Testis (tissue), 3 donors: ENCODE measurements around the gene P2RY8. TPM values are rescaled to one million over a fixed set of nuclear protein-coding genes. Genes with fewer than 3 reads are reported as not detected.

ENCODE experiments used
- DNase-seq: peaks from one replicate; pipeline ENCODE4 v3.0.0-alpha.2; 2019
- H3K27ac ChIP-seq, 2 donors: fragments of 200-600 bp; sonication (generic); one replicate each; pipeline ENCODE4 v1.5.1; 2019
- H3K27me3 ChIP-seq: fragments of 200-600 bp; sonication (generic); one replicate; pipeline ENCODE4 v1.5.1; 2019
- H3K36me3 ChIP-seq: fragments of 200-600 bp; sonication (generic); one replicate; pipeline ENCODE4 v1.5.1; 2017; ENCODE audit warnings: low read depth; ENCODE audit errors: missing control alignments
- H3K4me1 ChIP-seq: fragments of 200-600 bp; sonication (generic); one replicate; pipeline ENCODE4 v1.5.1; 2019
- H3K4me3 ChIP-seq, 2 donors: fragments of 200-600 bp; sonication (generic); one replicate each; pipeline ENCODE4 v1.5.1; 2017 to 2019
- H3K9me3 ChIP-seq: fragments of 200-600 bp; sonication (generic); one replicate; pipeline ENCODE4 v1.5.1; 2017
- CTCF ChIP-seq, 3 experiments: fragments of 450-650 bp in 2 of 3; fragments of 200-600 bp in 1 of 3; sonication (generic) in 1 of 3; IDR thresholded peaks; one replicate each; pipeline ENCODE4 v1.5.1; 2016 to 2019; ENCODE audit warnings: antibody characterized with exemption in 3 of 3, mild to moderate bottlenecking in 2 of 3, moderate library complexity in 1 of 3
- POLR2A ChIP-seq: fragments of 450-650 bp; IDR thresholded peaks from one replicate; pipeline ENCODE4 v1.6.1; 2017; ENCODE audit warnings: antibody characterized with exemption, mild to moderate bottlenecking, moderate library complexity
- WGBS, 2 donors: methylation state at CpG; one replicate each; pipeline ENCODE4 v1.1.5; 2018; 5-methylcytosine and 5-hydroxymethylcytosine counted together
- intact Hi-C: fragments of 100-400 bp; cut with DNase I; formaldehyde crosslinking; loops from one replicate; pipeline ENCODE4 v1.15.1; 2023; ENCODE audit warnings: low total_unique reads
- polyA plus RNA-seq: library from polyadenylated mRNA; stranded (reverse); fragments of 350-450 nt; fragmentation: Illumina TruSeq; extraction: RNeasy Lipid Tissue Mini Kit (QIAGEN cat#74804); gene quantifications from one replicate; pipeline ENCODE4 v1.2.3, GENCODE V29; 2014; ENCODE audit warnings: low read depth, low replicate concordance; ENCODE audit not compliant: insufficient read depth
- total RNA-seq, 2 donors: library from RNA; depleted of rRNA; stranded (reverse); fragments of >200 nt; gene quantifications; one replicate each; pipeline ENCODE4 v1.2.3, GENCODE V29; 2016

The P2RY8 gene
- total and polyA plus RNA-seq, 3 donors from 2014 or later: 0.24 to 1.1 (median 0.50) TPM

DNA sequence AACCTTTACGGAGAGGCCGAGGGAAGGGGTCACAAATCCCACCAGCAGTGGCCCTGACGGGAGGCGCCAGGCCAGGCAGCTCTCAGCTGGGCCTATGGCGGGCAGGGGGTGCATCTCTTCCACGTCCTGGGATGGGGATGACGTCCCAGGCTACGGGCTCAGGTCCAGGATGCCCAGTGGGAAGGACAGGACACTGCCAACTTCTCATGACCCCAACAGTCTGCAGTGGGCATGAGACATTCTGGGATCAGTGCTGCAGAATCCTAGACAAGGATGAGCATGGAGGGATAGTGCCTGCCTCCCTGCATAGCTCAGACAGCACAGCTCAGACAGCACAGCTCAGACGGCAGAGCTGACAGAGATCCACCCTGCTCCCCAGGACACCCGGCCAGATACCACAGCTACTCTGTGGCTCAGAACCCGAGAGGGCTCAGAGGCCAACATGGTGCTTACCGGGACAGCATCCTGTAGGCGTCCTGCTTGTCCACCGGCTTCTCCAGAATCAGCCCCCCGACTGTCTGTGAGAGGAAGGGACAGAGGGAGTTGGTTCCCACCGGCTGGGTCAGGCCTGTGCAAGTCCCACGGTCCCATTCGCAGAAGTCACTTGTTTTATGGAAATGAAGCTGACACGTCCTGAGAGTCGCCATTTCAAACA is 101.6 kb downstream of the P2RY8 start:
- WGBS, 2 donors: 93 to 98% methylated on average over 17 to 20 of the region's 20 CpGs
- Histone ChIP-seq H3K4me1 (no peaks in the 10 kb centered on the region), H3K36me3 (no peaks in the 10 kb centered on the region), H3K9me3 (no peaks in the 10 kb centered on the region), H3K27me3 (no peaks in the 10 kb centered on the region), H3K27ac (no peak overlapping the region), H3K4me3 (no peak overlapping the region)
- peak; percentile 11 for DNase-seq
- intact Hi-C loops: no loop called here
- TF ChIP-seq POLR2A (no peak), CTCF (IDR thresholded peaks at IDR 0.05) (no peak)

- no peak for DNase-seq
- Histone ChIP-seq H3K4me1 (no peaks in the 10 kb centered on the region), H3K9me3 (no peaks in the 10 kb centered on the region), H3K27me3 (no peaks in the 10 kb centered on the region), H3K27ac (no peak overlapping the region), H3K36me3 (no peaks in the 10 kb centered on the region), H3K4me3 (no peak overlapping the region)
- intact Hi-C loops: no loop called here
- WGBS, 2 donors: 91 to 93% methylated on average over 20 to 21 of the region's 22 CpGs
- TF ChIP-seq POLR2A (no peak), CTCF (IDR thresholded peaks at IDR 0.05) (no peak)
Observed at GRCh38 chrX:1434871-1435240, 102.1 kb downstream of the P2RY8 start.

DNA sequence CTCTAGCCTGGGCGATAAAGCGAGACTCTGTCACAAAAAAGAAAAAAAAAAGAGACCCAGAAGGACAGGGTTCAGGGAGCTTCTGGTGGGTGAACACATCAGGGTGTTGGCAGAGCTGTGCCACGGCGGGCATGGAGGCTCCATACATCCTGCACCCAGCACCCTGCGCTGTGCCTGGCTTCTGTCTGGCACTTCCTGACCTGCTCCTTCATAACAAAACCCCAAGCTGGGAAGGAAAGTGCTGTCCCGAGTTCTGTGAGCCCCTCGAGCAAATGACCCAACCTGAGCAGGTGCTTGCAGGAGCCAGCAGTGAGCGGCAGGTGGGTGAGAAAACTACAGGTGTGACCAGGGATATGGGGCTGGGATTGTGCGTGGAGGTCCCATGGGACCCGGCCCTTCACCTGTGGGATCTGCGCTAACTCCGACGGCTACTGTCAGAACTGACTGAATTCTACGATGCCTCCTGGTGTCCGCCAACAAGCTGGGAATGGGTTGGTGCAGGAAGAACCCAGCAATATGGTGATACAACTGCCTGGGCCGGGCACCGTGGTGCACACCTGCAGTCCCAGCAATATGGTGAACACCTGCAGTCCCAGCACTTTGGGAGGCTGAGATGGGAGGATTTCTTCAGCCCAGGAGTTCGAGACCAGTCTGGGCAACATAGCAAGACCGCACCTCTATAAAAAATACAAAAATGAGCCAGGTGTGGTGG is 103.2 kb downstream of the P2RY8 start:
- no peak overlapping the region for H3K27ac ChIP-seq
- DNase-seq: no peak
- no peak for TF ChIP-seq POLR2A
- no peaks in the 10 kb centered on the region for H3K27me3 ChIP-seq
- no peaks in the 10 kb centered on the region for H3K36me3 ChIP-seq
- intact Hi-C loops: no loop called here
- no peaks in the 10 kb centered on the region for H3K4me1 ChIP-seq
- no peak overlapping the region for H3K4me3 ChIP-seq
- WGBS, 2 donors: 91 to 96% methylated on average over 12 to 19 of the region's 19 CpGs
- H3K9me3 ChIP-seq: no peaks in the 10 kb centered on the region

DNA sequence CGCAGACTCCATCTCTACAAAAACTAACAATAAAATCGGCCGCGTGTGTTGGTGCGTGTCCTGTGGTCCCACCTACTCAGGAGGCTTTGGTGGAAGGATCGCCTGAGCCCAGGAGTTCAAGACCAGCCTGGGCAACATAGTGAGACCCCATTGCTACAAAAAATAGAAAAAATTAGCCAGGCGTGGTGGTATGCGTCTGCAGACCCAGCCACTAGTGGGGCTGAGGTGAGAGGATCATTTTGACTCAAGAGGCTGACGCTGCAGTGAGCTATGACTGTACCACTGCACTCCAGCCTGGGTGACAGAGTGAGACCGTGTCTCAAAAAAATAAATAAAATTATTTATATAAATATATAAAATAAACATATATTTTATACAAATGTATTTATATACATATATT is 106.5 kb downstream of the P2RY8 start:
- H3K36me3 ChIP-seq: no peaks in the 10 kb centered on the region
- intact Hi-C loops: no loop called here
- WGBS, 2 donors: 87 to 96% methylated on average over 10 of the region's 10 CpGs

More for the DNA sequence above, 106.5 kb downstream of the P2RY8 start:
- Histone ChIP-seq H3K27me3 (no peaks in the 10 kb centered on the region), H3K9me3 (no peaks in the 10 kb centered on the region), H3K4me3 (no peak overlapping the region), H3K4me1 (no peaks in the 10 kb centered on the region), H3K27ac (no peak overlapping the region)
- no peak for TF ChIP-seq CTCF (IDR thresholded peaks at IDR 0.05)
- no peak for TF ChIP-seq POLR2A
- DNase-seq: no peak
